K562 (cell line): Measurements from ENCODE around the gene CAMSAP2. TPM values are rescaled to one million over a fixed set of nuclear protein-coding genes. Genes with fewer than 3 reads are reported as not detected.

Source experiments
- ATAC-seq: fragments of 200-7000 bp; cut with Tn5 transposase; 3 replicates; pipeline ENCODE4 v1.9.1; 2020; ENCODE audit warnings: moderate library complexity
- BruUV-seq: library from RNA; stranded (reverse); fragments of 400-500 nt; replicated peaks from 2 replicates; lab custom pipeline; 2021; lab: Mats Ljungman, UMichigan
- CTCF ChIA-PET: fragments of 300-600 bp; formaldehyde crosslinking; extraction: SDS; loops from one replicate; lab custom pipeline; 2021; ENCODE audit warnings: low intra/inter-chr PET ratio; lab: Yijun Ruan, JAX
- POLR2A ChIA-PET: fragments of 300-600, 350-650 bp; sonication (Branson Sonifier 250); formaldehyde crosslinking; extraction: SDS; loops from one replicate; lab custom pipeline; 2021; ENCODE audit warnings: antibody characterized with exemption, inconsistent platforms; lab: Yijun Ruan, JAX
- DNase-seq, 4 experiments: peaks; one replicate each; pipeline versions ENCODE4 v3.0.0 to v3.0.0-alpha.2; 2011 to 2018; ENCODE audit warnings: low spot score in 3 of 4, mixed read lengths in 3 of 4; ENCODE audit errors: extremely low read depth in 1 of 4
- FAIRE-seq: peaks from 2 replicates; lab custom pipeline; 2011; peaks lifted over from hg19 to GRCh38; lab: Jason Lieb, UNC
- H2AFZ ChIP-seq: 2 replicates; pipeline ENCODE4 v1.6.0; 2011; ENCODE audit warnings: low read depth, low read length, control low read depth, inconsistent platforms
- H3K27ac ChIP-seq: fragments of 200-600 bp; 3 replicates; pipeline ENCODE4 v1.8.0; 2011; ENCODE audit warnings: low read depth, mild to moderate bottlenecking, control low read depth, inconsistent platforms, low read length, moderate library complexity, mixed read lengths; ENCODE audit errors: extremely low read depth
- H3K27me3 ChIP-seq, 2 experiments: fragments of 300-600 bp in 1 of 2; 2 replicates in 1 of 2; 3 replicates in 1 of 2; pipeline versions ENCODE4 v1.6.0 to v1.8.0; 2011; ENCODE audit warnings: inconsistent platforms in 2 of 2, low read length in 2 of 2, mild to moderate bottlenecking in 1 of 2, mixed read lengths in 1 of 2, moderate library complexity in 1 of 2; ENCODE audit not compliant: control insufficient read depth in 2 of 2, insufficient read depth in 2 of 2
- H3K36me3 ChIP-seq: fragments of 300-600 bp; 3 replicates; pipeline ENCODE4 v1.8.0; 2011; ENCODE audit warnings: mild to moderate bottlenecking, low read length, inconsistent platforms; ENCODE audit not compliant: control insufficient read depth, insufficient read depth
- H3K4me1 ChIP-seq, 2 experiments: fragments of 200-600 bp in 1 of 2; replicated peaks in 1 of 2; 2 replicates in 1 of 2; 3 replicates in 1 of 2; pipeline versions ENCODE4 v1.5.1 to v1.8.0; 2011; ENCODE audit warnings: inconsistent platforms in 2 of 2, low read length in 2 of 2, mild to moderate bottlenecking in 1 of 2, mixed read lengths in 1 of 2, moderate library complexity in 1 of 2; ENCODE audit not compliant: control insufficient read depth in 2 of 2, insufficient read depth in 2 of 2
- H3K4me2 ChIP-seq: 2 replicates; pipeline ENCODE4 v1.6.1; 2011; ENCODE audit warnings: low read length, control low read depth, inconsistent platforms, mixed read lengths; ENCODE audit not compliant: insufficient read depth
- H3K4me3 ChIP-seq: fragments of 200-600 bp; sonication (generic), shearing (Covaris generic); 2 replicates; pipeline ENCODE4 v1.5.1; 2016; ENCODE audit warnings: control low read depth, inconsistent platforms
- H3K79me2 ChIP-seq: fragments of 200-600 bp; 3 replicates; pipeline ENCODE4 v1.8.0; 2011; ENCODE audit warnings: low read length, inconsistent platforms; ENCODE audit not compliant: control insufficient read depth, insufficient read depth
- H3K9ac ChIP-seq, 2 experiments: 2 replicates each; pipeline versions ENCODE4 v1.6.0 to v1.6.1; 2011; ENCODE audit warnings: low read depth in 2 of 2, low read length in 2 of 2, control low read depth in 1 of 2, inconsistent platforms in 1 of 2, mild to moderate bottlenecking in 1 of 2, mixed read lengths in 1 of 2; ENCODE audit not compliant: insufficient read depth in 1 of 2
- H3K9me1 ChIP-seq: one replicate; pipeline ENCODE4 v1.6.0; 2011; ENCODE audit warnings: inconsistent platforms, mild to moderate bottlenecking, low read length, moderate library complexity; ENCODE audit not compliant: control insufficient read depth, insufficient read depth
- H3K9me3 ChIP-seq: replicated peaks from 2 replicates; pipeline ENCODE4 v1.5.1; 2011; ENCODE audit warnings: low read depth, low read length, inconsistent platforms; ENCODE audit not compliant: control insufficient read depth, insufficient read depth
- H4K20me1 ChIP-seq: replicated peaks from 2 replicates; pipeline ENCODE4 v1.6.1; 2011; ENCODE audit warnings: low read length, inconsistent platforms, mixed read lengths; ENCODE audit not compliant: control insufficient read depth, insufficient read depth
- C11orf30 ChIP-seq: fragments of 450-650 bp; IDR thresholded peaks from 2 replicates; pipeline ENCODE4 v1.6.1; 2016; ENCODE audit warnings: low read depth, mild to moderate bottlenecking
- CREM ChIP-seq: IDR thresholded peaks from 2 replicates; pipeline ENCODE4 v1.6.1; 2014; ENCODE audit warnings: antibody characterized with exemption, low read depth
- GTF2F1 ChIP-seq: IDR thresholded peaks from 2 replicates; pipeline ENCODE4 v1.6.1; 2011; ENCODE audit warnings: low read depth, low read length, improper control_type of control experiment
- MAFG ChIP-seq: fragments of 450-650 bp; conservative IDR thresholded peaks from 2 replicates; pipeline ENCODE4 v1.6.1; 2016; ENCODE audit warnings: missing genetic modification characterization, missing compliant biosample characterization
- MYBL2 ChIP-seq, 2 experiments: fragments of 450-650 bp in 1 of 2; sonication (generic) in 1 of 2; formaldehyde crosslinking in 1 of 2; IDR thresholded peaks; 2 replicates each; pipeline versions ENCODE4 v1.6.1 to v1.8.1; 2017 to 2022; ENCODE audit warnings: borderline replicate concordance in 1 of 2, inconsistent platforms in 1 of 2, low read depth in 1 of 2, mild to moderate bottlenecking in 1 of 2, missing genetic modification reagents in 1 of 2, moderate library complexity in 1 of 2
- SMARCE1 ChIP-seq: fragments of 450-650 bp; IDR thresholded peaks from 2 replicates; pipeline ENCODE4 v1.7.1; 2016; ENCODE audit warnings: mild to moderate bottlenecking
- TCF7L2 ChIP-seq: fragments of 150-350 bp; IDR thresholded peaks from 2 replicates; pipeline ENCODE4 v1.6.1; 2016; ENCODE audit warnings: low read depth, mild to moderate bottlenecking, low read length, moderate library complexity
- ZBTB8A ChIP-seq: fragments of 450-650 bp; IDR thresholded peaks from 2 replicates; pipeline ENCODE4 v1.6.1; 2018; ENCODE audit warnings: mild to moderate bottlenecking, moderate library complexity; ENCODE audit not compliant: partially characterized antibody
- ZNF318 ChIP-seq, 2 experiments: fragments of 450-650 bp; IDR thresholded peaks; 2 replicates each; pipeline ENCODE4 v1.6.1; 2016; ENCODE audit warnings: mild to moderate bottlenecking in 2 of 2, borderline replicate concordance in 1 of 2, low read depth in 1 of 2, moderate library complexity in 1 of 2
- ZNF398 ChIP-seq: fragments of 250-450 bp; sonication (Bioruptor Pico); IDR thresholded peaks from 2 replicates; pipeline ENCODE4 v1.8.0; 2021; ENCODE audit warnings: moderate library complexity, mild to moderate bottlenecking, inconsistent platforms
- ZNF57 ChIP-seq: fragments of 450-650 bp; formaldehyde crosslinking; IDR thresholded peaks from 2 replicates; pipeline ENCODE4 v1.4.0; 2020; ENCODE audit warnings: mild to moderate bottlenecking, moderate library complexity
- whole genome bisulfite sequencing: fragments of 100-300 bp; shearing (Covaris generic); methylation state at CpG from one replicate; pipeline ENCODE4 v1.1.6; 2016; ENCODE audit warnings: low coverage, mixed read lengths; ENCODE audit not compliant: insufficient coverage; ENCODE audit errors: missing lambda C conversion rate; 5-methylcytosine and 5-hydroxymethylcytosine counted together
- in situ Hi-C: fragments of 300-500 bp; cut with MboI; formaldehyde crosslinking; loops from 4 replicates; pipeline ENCODE4 v1.15.0; 2018; ENCODE audit warnings: inconsistent platforms, mixed read lengths
- intact Hi-C: fragments of 100-400 bp; cut with micrococcal nuclease; formaldehyde crosslinking; loops from 2 replicates; pipeline ENCODE4 v1.14.2; 2022
- polyA plus RNA-seq, 8 experiments: library from polyadenylated mRNA; depleted of rRNA in 4 of 8; stranded (reverse) in 5 of 8; unstranded in 3 of 8; fragments of >200 nt; fragmentation: Nextera tagmentation in 2 of 8; fragmentation: Illumina TruSeq in 1 of 8; extraction: Ambion mirVana in 2 of 8; extraction: Trizol in 1 of 8; gene quantifications; 2 replicates each; pipeline versions ENCODE4 v1.2.1 to v1.2.3, GENCODE V29; 2011 to 2014; ENCODE audit warnings: inconsistent platforms in 1 of 8, missing spikeins in 1 of 8
- total RNA-seq, 7 experiments: library from RNA; depleted of rRNA in 6 of 7; stranded (reverse); fragments of >200 nt in 6 of 7; fragmentation: Illumina TruSeq in 2 of 7; extraction: Trizol in 2 of 7; gene quantifications; 2 replicates each; pipeline versions ENCODE4 v1.2.1 to v1.2.3, GENCODE V29; 2011 to 2021; ENCODE audit warnings: low replicate concordance in 1 of 7

Gene CAMSAP2
- total and polyA plus RNA-seq, 9 of the 15 experiments (the other 6 are each of a cell fraction or from before 2014, with no cell fraction given), result 1.4 to 7.5 (median 2.7) TPM

- no peak for TF ChIP-seq ZBTB8A
- no peak for TF ChIP-seq MYBL2 (IDR thresholded peaks at IDR 0.05; ENCODE audit: low read depth)
- no peak for TF ChIP-seq MYBL2 (CRISPR knock-in tag; IDR thresholded peaks at IDR 0.05; ENCODE audit: borderline replicate concordance)
- TF ChIP-seq ZNF57 (CRISPR knock-in tag), result no peak
- TF ChIP-seq TCF7L2, result no peak
- no peak for TF ChIP-seq GTF2F1
- no peak for TF ChIP-seq CREM
- no peak for TF ChIP-seq C11orf30
Measured at GRCh38 chr1:200795156-200795555, 56.5 kb downstream of the CAMSAP2 start (continued).

- no peaks in the 10 kb centered on the region for H3K9me3 ChIP-seq
- in situ Hi-C loops, result loop anchor here (5.0 kb wide), 1 partner anchor 180 kb away; the partner anchor contains the start of gene KIF14
- DNase-seq (no peak), FAIRE-seq (no peak), ATAC-seq (no peak)
- no peaks in the 10 kb centered on the region for H3K36me3 ChIP-seq
- no peak overlapping the region for H2AFZ ChIP-seq
- no peak overlapping the region for H3K4me3 ChIP-seq
- no peaks in the 10 kb centered on the region for H4K20me1 ChIP-seq
- ChIA-PET POLR2A (interaction anchor here (2.1 kb wide), 1 partner anchor 10 kb away, joined by 4 read pairs; no protein-coding TSS in a partner anchor), CTCF (interaction anchor here (0.6 to 4.8 kb wide), 4 partner anchors 76 to 247 kb away, joined by 3 to 110 read pairs (median 16); partner anchors contain the start of gene KIF14)
- no peak overlapping the region for H3K9ac ChIP-seq
- H3K27me3 ChIP-seq, result no peaks in the 10 kb centered on the region
- no peak overlapping the region for H3K4me2 ChIP-seq
- no peaks in the 10 kb centered on the region for H3K9me1 ChIP-seq
- H3K27ac ChIP-seq, result no peak overlapping the region
- intact Hi-C loops, result no loop called here
- H3K4me1 ChIP-seq, result no peaks in the 10 kb centered on the region
- WGBS, result 34% methylated on average over 2 of the region's 2 CpGs
- no TSS peak for BruUV-seq
- no peaks in the 10 kb centered on the region for H3K79me2 ChIP-seq
- no peak for TF ChIP-seq MAFG (tag)
- TF ChIP-seq SMARCE1, result no peak
- no peak for TF ChIP-seq ZNF398 (CRISPR knock-in tag)
- no peak for TF ChIP-seq ZNF318 (IDR thresholded peaks at IDR 0.05; ENCODE audit: borderline replicate concordance in 1 of 2, low read depth in 1 of 2)
Measured at GRCh38 chr1:200802042-200802441, 63.3 kb downstream of the CAMSAP2 start.
